ENCODE data around the gene CRACDL.

CRACDL gene

DNA sequence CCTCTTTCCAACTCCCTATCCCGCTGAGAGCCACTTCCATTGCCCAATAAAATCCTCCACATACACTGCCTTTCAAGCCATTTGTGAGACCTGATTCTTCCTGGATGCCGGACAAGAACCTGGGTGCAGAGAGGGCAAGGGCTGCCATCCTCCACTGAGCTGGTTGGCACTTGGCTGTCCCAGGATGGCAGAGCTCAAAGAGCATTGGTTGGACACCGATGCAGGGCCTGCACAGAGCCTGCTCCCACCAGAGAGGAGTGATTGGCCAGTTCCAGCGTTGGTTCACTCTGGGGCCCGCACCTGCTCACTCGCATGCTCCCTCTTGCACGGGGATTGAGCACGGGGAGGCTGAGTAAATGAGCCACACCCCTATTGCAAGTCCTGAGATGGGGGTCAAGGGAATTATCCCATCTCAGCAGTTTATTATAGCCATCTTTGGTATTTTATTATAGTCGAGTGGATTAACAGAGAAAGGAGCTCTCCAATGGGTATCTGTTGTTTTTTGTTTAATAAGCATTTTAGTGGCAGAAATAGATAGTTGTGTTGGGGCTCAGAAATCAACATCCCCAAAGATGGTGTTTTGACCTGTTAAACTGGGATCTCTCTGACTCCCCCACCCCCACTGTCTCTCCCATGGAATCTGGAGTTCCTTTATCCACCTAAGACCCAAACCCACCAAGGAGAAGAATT is 185.3 kb downstream of the CRACDL start:
- no peak for DNase-seq (ENCODE audit: low read depth)

DNA sequence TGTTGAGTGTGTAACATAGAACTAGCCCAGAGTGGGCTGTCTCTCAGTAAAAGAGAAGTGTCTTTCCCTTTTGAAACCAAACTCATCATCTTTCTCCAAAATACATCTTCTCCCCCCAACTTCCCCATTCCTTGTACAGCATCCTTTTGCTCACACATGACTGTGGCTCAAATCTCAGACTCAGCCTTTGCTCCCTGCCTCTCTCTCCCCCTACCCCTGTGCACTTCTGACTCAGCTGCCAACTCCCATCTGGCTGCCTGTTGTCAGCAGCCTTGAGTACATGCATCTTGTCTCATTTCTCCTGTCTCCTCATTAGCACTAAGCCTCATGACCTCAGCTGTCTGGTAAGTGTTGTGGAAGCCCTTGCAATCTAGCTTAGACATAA is 187.0 kb downstream of the CRACDL start:
- DNase-seq (ENCODE audit: low read depth), result no peak

DNA sequence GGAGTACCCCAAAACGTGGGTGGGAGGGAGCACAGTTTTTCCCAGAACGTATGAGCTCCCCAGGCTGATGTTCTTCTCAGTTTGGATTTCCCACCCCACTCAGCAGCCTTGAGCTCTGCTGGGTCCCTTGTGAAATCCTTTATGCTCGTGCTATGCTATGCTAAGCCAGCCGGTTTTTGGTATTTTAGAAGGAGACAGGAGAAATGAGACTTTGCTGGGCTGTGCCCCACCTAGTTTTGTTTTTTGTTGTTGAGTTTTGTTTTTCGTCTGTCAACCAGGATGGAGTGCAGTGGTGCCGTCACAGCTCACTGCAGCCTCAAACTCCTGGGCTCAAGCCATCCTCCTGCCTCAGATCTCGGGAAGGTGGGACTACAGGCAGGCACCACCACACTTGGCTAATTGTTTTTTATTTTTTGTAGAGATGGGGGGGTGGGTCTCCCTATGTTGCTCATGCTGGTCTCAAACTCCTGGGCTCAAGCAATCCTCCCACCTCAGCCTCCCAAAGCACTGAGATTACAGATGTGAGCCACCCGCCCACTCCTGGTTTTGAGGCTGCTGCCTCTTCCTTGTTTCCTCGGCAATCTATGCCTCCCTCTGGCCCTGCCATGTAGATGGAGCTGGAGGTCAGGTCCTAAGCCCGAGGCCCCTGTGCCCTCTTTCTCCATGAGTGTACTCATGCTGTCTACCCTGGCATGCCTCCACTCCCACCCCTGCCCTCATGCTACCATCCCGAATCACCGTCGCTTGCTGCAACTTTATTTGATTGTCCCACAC is 187.5 kb downstream of the CRACDL start:
- no peak for DNase-seq (ENCODE audit: low read depth)

DNA sequence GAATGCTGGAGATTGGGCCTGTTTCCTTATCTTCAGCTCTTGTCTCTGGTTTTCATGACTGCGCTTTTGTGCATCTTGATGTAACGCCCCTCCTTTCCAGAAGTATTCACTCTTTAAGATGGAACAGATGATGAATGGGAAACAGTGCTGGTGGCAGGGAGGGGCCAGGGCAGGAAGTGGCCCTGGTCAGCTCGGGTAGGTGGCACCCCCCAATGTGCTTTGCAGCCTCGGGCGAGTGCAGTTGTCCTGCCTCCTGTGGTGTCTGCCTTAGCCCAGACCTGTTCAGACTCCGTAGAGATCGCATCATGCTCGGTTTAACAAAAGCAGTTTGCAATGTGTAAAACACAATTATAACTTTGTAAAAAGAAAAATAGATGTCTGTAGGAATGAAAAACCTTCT is 188.1 kb downstream of the CRACDL start:
- no peak for DNase-seq (ENCODE audit: low read depth)

DNA sequence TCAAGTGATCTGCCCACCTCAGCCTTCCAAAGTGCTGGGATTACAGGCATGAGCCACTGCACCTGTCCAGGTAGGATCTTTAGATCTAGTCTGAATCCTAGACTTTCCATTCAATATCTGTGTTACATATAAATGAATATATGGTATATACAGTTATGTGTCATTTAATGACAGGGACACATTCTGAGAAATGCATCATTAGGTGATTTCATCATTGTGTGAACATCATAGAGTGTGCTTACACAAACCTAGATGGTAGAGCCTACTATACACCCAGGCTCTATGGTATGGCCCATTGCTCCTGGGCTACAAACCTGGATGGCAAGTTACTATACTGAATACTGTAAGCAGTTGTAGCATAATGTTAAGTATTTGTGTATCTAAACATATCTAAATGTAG is 189.6 kb downstream of the CRACDL start:
- DNase-seq (ENCODE audit: low read depth), result no peak

DNA sequence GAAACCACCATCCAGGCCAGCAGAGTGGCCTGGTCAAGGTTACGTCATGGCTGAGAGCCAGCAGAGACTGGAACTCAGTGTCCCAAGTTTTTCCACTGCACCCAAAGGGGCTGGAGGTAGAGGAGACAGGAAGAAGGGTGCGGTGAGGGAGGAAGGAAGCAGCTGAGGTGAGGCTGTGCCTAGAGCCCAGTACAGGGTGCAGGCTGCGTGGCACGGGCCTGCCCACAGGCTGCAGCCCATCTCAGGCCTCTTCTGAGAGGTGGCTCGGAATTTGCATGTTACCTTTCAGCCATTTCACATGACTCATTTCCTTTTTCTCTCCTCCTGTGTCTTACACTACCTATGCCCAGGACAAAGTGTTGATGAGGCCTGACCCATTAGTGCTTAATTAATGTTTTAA is 191.4 kb downstream of the CRACDL start:
- no peak for DNase-seq (ENCODE audit: low read depth)

Data from EH (cell line).